GM19238 (cell line): ENCODE data around the gene IL12B.
"Not testable (repeated sequence)": the region's sequence is repeated elsewhere in the genome, so short reads cannot be mapped to it uniquely, and the experiment has no call there.

ENCODE experiments used
- DNase-seq: peaks from one replicate; pipeline ENCODE4 v3.0.0; 2011; ENCODE audit warnings: low spot score; ENCODE audit not compliant: insufficient read length

Gene IL12B

DNA sequence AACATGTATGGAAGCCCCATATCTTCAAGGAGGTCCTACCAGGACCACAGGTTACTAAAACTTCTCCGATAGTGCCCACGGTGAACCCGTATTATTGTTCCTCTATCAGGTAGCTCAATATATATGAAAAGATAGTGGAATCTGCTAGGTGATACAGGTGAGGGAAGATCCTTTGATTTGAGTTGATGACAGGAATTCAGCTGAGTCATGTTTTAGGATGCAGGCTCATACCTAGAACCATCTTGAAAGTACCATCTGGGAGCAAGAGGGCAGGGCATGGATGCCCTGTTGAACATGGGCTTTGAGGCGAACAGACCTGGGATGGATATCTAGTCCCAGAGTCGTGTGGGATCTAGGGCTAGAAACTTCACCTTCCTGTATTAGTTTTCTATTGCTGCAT, 35.4 kb downstream of the IL12B start:
- DNase-seq, result no peak

GRCh38 chr5:159290741-159291140, 39.5 kb downstream of the IL12B start:
- no peak for DNase-seq

- no peak for DNase-seq
These were observed 43.8 kb downstream of the IL12B start for GRCh38 chr5:159286420-159287035.

- DNase-seq, result no peak
These were observed 55.6 kb downstream of the IL12B start for GRCh38 chr5:159274676-159275075.

- no peak for DNase-seq
These were observed 56.4 kb downstream of the IL12B start for GRCh38 chr5:159273923-159274322.

- no peak for DNase-seq
These were observed 60.6 kb downstream of the IL12B start for GRCh38 chr5:159269723-159270122.

DNA sequence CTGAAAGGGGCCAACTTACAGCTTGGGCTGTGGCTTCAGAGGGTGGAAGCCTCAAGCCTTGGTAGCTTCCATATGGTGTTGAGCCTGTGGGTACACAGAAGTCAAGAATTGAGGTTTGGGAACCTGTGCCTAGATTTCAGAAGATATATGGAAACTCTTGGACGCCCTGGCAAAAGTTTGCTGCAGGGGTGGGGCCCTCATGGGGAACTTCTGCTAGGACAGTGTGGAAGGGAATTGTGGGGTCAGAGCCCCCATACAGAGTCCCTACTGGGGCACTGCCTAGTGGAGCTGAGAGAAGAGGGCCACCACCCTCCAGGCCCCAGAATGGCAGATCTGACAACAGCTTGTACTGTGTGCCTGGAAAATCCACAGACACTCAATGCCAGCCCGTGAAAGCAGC, 63.5 kb downstream of the IL12B start:
- not testable (repeated sequence) for DNase-seq
